ENCODE measurements around the gene GDAP2.

- TF ChIP-seq CTCF (IDR thresholded peaks at IDR 0.05 in 8 of 11, conservative IDR thresholded peaks at IDR 0.05 in 3 of 11), result no peak
- TF ChIP-seq POLR2A (IDR thresholded peaks at IDR 0.05), result no peak
These were observed 29.9 kb upstream of the GDAP2 start for GRCh38 chr1:117959364-117959763.
